ENCODE results near the gene LCE2D. TPM values are rescaled to one million over a fixed set of nuclear protein-coding genes. Genes with fewer than 3 reads are reported as not detected.

The LCE2D gene
- total RNA-seq, 1 donor from 2014 or later: not detected

DNA sequence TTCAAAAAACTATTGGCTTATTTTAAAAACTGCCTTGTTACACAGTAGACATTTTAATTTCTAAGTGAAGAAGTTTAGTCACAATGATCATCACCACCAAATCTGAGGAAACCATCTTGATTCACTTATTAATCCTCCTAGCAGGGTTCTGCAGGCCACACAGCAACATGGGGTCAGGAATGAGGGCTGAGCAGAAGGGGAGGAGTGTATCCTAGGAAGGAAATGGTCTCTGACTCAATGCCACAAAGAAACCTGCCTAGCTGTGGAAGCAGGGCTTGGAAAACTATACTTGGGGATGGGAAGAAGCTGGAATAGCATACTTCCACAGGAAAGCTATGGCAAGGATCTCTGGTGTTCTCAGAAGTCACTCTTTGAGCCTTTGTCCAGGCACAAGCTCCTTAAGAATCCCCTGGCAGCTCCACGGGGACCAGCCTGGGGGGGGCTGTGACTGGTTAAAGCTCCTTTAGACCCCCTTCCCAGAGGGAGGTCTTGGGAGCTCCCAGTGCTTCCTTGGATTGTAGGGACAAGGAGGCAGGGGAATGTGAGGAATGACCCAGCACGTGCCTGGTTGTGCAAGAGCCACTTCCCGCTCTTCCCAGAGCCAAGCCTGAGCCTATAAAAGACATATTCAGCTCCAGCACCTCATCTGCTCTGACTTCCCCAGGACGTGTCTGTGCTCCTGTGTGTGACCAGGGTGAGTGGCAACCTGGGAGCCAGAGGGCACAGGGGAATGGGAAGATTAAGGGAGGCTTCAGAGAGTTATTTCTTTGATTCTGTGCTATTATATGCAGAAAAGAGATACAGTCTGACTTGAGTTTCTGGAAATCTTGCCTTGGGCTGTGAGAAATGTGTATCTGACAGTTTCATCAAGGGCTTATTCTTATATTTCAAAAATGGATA is 34.8 kb downstream of the LCE2D start, which contains the start of gene LCE2A:
LCE2A (plus strand) TSS at position 645 of the 900 bp plus-strand sequence. CDS start 557 bp downstream, outside the sequence.
- Histone ChIP-seq H3K4me3 (ENCODE audit: low read depth, low read length) (no peak within 1 kb of the TSS), H3K36me3 (ENCODE audit: control insufficient read depth, insufficient read depth, low read length) (no peaks in the 10 kb centered on the region), H3K27me3 (ENCODE audit: control insufficient read depth, insufficient read depth, low read length) (peaks cover 4% of the 10 kb centered on the region)
- DNase-seq (ENCODE audit: low read depth): peak; percentile 30
- FAIRE-seq: no peak
- TF ChIP-seq, protein P1, sequence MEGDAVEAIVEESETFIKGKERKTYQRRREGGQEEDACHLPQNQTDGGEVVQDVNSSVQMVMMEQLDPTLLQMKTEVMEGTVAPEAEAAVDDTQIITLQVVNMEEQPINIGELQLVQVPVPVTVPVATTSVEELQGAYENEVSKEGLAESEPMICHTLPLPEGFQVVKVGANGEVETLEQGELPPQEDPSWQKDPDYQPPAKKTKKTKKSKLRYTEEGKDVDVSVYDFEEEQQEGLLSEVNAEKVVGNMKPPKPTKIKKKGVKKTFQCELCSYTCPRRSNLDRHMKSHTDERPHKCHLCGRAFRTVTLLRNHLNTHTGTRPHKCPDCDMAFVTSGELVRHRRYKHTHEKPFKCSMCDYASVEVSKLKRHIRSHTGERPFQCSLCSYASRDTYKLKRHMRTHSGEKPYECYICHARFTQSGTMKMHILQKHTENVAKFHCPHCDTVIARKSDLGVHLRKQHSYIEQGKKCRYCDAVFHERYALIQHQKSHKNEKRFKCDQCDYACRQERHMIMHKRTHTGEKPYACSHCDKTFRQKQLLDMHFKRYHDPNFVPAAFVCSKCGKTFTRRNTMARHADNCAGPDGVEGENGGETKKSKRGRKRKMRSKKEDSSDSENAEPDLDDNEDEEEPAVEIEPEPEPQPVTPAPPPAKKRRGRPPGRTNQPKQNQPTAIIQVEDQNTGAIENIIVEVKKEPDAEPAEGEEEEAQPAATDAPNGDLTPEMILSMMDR (IDR thresholded peaks at IDR 0.05; ENCODE audit: insufficient read depth, low read length, severe bottlenecking): no peak

DNA sequence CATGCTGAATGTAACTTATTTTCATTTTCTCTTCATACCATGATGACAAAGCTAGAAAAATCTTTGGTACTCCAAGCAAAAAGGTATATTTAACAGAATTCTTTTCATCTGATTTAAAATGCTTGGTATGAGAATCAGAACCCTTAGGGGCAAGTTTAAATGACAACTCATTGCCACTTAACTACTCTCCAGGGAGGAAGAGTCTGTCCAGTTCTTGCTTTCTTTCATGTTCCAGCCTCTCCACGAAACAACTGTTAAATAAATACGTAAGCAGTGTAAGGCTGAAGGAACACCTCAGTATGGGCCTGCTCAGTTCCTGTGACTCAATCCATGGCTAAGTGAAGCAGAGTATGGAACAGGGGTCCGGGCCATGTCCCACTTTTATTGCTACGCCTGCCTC is 36.6 kb downstream of the LCE2D start:
- TF ChIP-seq, protein P1 (IDR thresholded peaks at IDR 0.05; ENCODE audit: insufficient read depth, low read length, severe bottlenecking): no peak
- no peak overlapping the region for H3K4me3 ChIP-seq (ENCODE audit: low read depth, low read length)
- DNase-seq (ENCODE audit: low read depth) (no peak), FAIRE-seq (no peak)
- H3K36me3 ChIP-seq (ENCODE audit: control insufficient read depth, insufficient read depth, low read length): no peaks in the 10 kb centered on the region
- H3K27me3 ChIP-seq (ENCODE audit: control insufficient read depth, insufficient read depth, low read length): peaks cover 4% of the 10 kb centered on the region

DNA sequence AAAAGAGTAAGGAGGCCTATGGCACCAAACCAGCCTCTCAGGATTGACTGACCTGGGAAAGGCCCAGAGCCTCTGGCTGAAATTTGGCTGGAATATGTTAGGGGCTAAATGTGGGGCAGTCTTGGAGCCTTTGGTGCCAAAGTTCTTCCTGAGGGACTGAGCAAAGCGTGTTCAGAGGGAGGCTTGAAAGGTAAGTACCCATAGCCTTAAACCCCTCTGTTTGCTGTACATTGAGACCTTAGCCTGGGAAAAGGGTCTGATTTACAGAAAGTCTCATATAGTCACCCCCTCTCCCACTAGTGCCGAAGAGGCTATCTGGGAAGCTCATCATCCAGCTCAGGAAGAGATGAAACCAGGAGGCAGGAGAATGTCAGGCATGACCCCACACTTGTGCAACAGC is 44.7 kb downstream of the LCE2D start, which contains the start of gene LCE4A:
LCE4A (plus strand) TSS at position 301 of the 400 bp plus-strand sequence. CDS start 916 bp downstream, outside the sequence.
- FAIRE-seq: no peak
- TF ChIP-seq, protein P1 (IDR thresholded peaks at IDR 0.05; ENCODE audit: insufficient read depth, low read length, severe bottlenecking): no peak

More for the DNA sequence above, 44.7 kb downstream of the LCE2D start, which contains the start of gene LCE4A:
- H3K4me3 ChIP-seq (ENCODE audit: low read depth, low read length): no peak within 1 kb of the TSS
- H3K27me3 ChIP-seq (ENCODE audit: control insufficient read depth, insufficient read depth, low read length): no peaks in the 10 kb centered on the region
- H3K36me3 ChIP-seq (ENCODE audit: control insufficient read depth, insufficient read depth, low read length): no peaks in the 10 kb centered on the region
- DNase-seq (ENCODE audit: low read depth): no peak

Other genes with a start within 250 kb of the LCE2D start
- 6.6 and 55.9 TPM in 2 replicates for gene CRNN, start 249.1 kb upstream of the LCE2D start, total RNA-seq
- not detected in 2 replicates for gene LCE5A, start 152.6 kb upstream of the LCE2D start, total RNA-seq
- gene CRCT1, start 148.9 kb upstream of the LCE2D start, total RNA-seq: 4.7 and 7.6 TPM in 2 replicates
- not detected in 2 replicates for gene LCE3E, start 96.6 kb upstream of the LCE2D start, total RNA-seq
- 0.38 and 0.79 TPM in 2 replicates for gene LCE3D, start 82.9 kb upstream of the LCE2D start, total RNA-seq
- gene LCE3C, start 63.1 kb upstream of the LCE2D start, total RNA-seq: not detected in 2 replicates
- not detected in 2 replicates for gene LCE3B, start 49.6 kb upstream of the LCE2D start, total RNA-seq
- not detected in 2 replicates for gene LCE3A, start 40.3 kb upstream of the LCE2D start, total RNA-seq
- not detected in 2 replicates for gene LCE2C, start 11.9 kb downstream of the LCE2D start, total RNA-seq
- not detected in 2 replicates for gene LCE2B, start 22.7 kb downstream of the LCE2D start, total RNA-seq
- gene LCE2A, start 35.0 kb downstream of the LCE2D start, total RNA-seq: not detected in 2 replicates
- not detected in 2 replicates for gene LCE4A, start 44.8 kb downstream of the LCE2D start, total RNA-seq
- gene KPRP, start 94.6 kb downstream of the LCE2D start, total RNA-seq: not detected in 2 replicates
- not detected in 2 replicates for gene LCE1F, start 111.8 kb downstream of the LCE2D start, total RNA-seq
- not detected in 2 replicates for gene LCE1E, start 122.9 kb downstream of the LCE2D start, total RNA-seq
- not detected in 2 replicates for gene LCE1D, start 133.3 kb downstream of the LCE2D start, total RNA-seq
- gene LCE1C, start 143.3 kb downstream of the LCE2D start, total RNA-seq: 0.26 TPM in 1 of 2 replicates, not detected in the other
- gene LCE1B, start 148.6 kb downstream of the LCE2D start, total RNA-seq: not detected in 2 replicates
- gene LCE1A, start 164.1 kb downstream of the LCE2D start, total RNA-seq: not detected in 2 replicates
- gene LCE6A, start 179.5 kb downstream of the LCE2D start, total RNA-seq: not detected in 2 replicates
- gene LCE7A, start 196.6 kb downstream of the LCE2D start, total RNA-seq: not detected in 2 replicates
- not detected in 2 replicates for gene SMCP, start 214.9 kb downstream of the LCE2D start, total RNA-seq
- 1.6 and 14.6 TPM in 2 replicates for gene IVL, start 245.2 kb downstream of the LCE2D start, total RNA-seq